Activated CD4-positive, alpha-beta T cell treated with anti-CD3 and anti-CD28 coated beads, Interleukin-2, amount 10 ng/mL, durations not matched to agents 24 days and 14 days (primary cell): ENCODE measurements around the gene ZNF791. TPM values are rescaled to one million over a fixed set of nuclear protein-coding genes. Genes with fewer than 3 reads are reported as not detected.
"Not testable (repeated sequence)": the region's sequence is repeated elsewhere in the genome, so short reads cannot be mapped to it uniquely, and the experiment has no call there.

ENCODE experiments used
- DNase-seq: peaks from one replicate; pipeline ENCODE4 v3.0.0; 2022
- H3K27ac Mint-ChIP-seq: one replicate; pipeline ENCODE4 v1.8.0; 2022; ENCODE audit warnings: mild to moderate bottlenecking, mixed read lengths
- H3K27me3 Mint-ChIP-seq: one replicate; pipeline ENCODE4 v1.8.0; 2022; ENCODE audit warnings: mixed read lengths
- H3K36me3 Mint-ChIP-seq: one replicate; pipeline ENCODE4 v1.8.0; 2022; ENCODE audit warnings: low read depth, mild to moderate bottlenecking, mixed read lengths
- H3K4me1 Mint-ChIP-seq: one replicate; pipeline ENCODE4 v1.8.0; 2021; ENCODE audit warnings: mixed read lengths
- H3K4me3 Mint-ChIP-seq: one replicate; pipeline ENCODE4 v1.8.0; 2022; ENCODE audit warnings: mild to moderate bottlenecking, moderate library complexity, mixed read lengths
- H3K9me3 Mint-ChIP-seq: one replicate; pipeline ENCODE4 v1.8.0; 2021; ENCODE audit warnings: mixed read lengths
- intact Hi-C: fragments of 100-400 bp; cut with micrococcal nuclease; formaldehyde crosslinking; loops from one replicate; pipeline ENCODE4 v1.15.1; 2023
- total RNA-seq: library from RNA; stranded (reverse); gene quantifications from 2 replicates; pipeline ENCODE4 v1.2.3, GENCODE V29; 2022

ZNF791 gene
- total RNA-seq, 1 donor from 2014 or later: 22.3 TPM

DNA sequence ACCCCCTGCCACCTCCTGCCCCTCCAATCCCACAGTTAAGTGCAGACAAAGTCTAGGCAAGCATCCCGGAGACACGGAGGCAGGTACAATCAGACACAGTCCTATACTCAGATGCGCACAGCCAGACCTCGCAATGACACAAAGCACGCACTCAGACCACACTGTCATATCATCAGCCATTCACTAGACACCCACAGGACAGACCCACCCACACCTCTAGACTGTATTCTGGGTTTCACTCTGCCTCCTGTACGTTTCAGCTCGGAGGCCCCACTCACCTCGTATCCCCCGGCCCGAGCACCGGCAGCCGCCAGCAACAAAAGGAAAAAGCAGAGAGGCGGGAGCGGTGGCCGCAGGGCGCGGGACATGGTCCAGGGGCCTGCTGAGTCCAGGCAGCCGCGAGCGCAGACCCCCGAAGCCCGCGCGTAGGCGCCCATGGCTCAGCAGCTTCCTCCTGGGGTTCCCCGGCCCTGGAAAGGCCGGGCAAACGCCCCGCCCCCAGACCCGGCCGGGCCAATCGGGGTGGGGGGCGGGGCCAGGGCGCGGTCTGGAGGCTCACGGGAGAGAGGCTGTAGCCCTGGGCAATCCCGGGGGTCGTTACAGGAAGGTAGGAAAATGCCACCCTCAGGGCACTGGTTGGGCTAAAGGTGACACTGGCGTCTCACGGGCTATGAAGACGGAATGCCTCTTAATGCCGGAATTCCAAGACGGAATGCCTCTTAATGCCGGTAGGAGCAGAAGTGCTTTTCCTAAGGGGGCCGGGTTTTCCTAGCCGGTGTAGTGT, 55.7 kb downstream of the ZNF791 start, which contains the start of the genes MAN2B1 and WDR83:
TSS of gene MAN2B1 (minus strand) at position 478 of the 784 bp plus-strand sequence. CDS start at position 437, 41 bp downstream.
TSS of gene WDR83 (plus strand) at position 543 of the 784 bp plus-strand sequence. CDS start 2,984 bp downstream, outside the sequence.
- H3K4me1 Mint-ChIP-seq: peaks cover 41% of the 10 kb centered on the region
- intact Hi-C loops: loop anchor here (1.0 to 2.0 kb wide), 2 partner anchors 26 to 56 kb away; partner anchors contain the start of genes ZNF490 and ZNF791
- peak within 1 kb of the TSS; percentile 98 for H3K27ac Mint-ChIP-seq
- no peaks in the 10 kb centered on the region for H3K27me3 Mint-ChIP-seq
- peak; percentile 95 for DNase-seq
- H3K4me3 Mint-ChIP-seq: peak within 1 kb of the TSS; percentile 92
- H3K9me3 Mint-ChIP-seq: no peaks in the 10 kb centered on the region
- H3K36me3 Mint-ChIP-seq: peaks cover 38% of the 10 kb centered on the region

DNA sequence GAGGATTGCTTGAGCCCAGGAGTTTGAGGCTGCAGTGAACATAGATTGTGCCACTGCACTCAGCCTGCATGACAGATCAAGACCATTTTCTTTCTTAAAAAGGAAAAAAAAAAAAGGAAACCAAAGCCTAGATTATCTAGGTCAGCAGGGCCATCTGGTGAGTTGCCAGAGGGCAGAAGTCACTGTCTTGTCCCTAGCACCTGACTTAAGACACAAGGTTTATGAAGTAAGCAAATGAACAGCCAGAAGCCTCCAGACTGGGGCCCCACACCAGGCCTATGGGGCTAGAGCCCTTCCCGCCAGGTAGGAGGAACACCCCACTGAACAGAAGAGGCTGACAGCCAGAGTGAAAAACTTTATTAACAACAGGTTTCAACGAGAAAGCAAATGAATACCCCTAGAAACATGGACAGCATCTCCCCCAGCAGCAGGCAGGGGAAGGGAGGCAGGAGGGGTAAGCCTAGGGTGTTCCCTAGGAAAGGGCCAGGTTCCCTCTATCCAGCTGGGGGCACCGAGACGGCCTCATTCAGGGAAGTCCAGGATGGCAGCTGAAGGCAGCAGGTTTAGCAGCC, 57.1 kb downstream of the ZNF791 start:
- H3K36me3 Mint-ChIP-seq: peaks cover 44% of the 10 kb centered on the region
- no peaks in the 10 kb centered on the region for H3K27me3 Mint-ChIP-seq
- DNase-seq: no peak
- peaks cover 46% of the 10 kb centered on the region for H3K4me1 Mint-ChIP-seq
- intact Hi-C loops: loop anchor here (2.0 kb wide), 1 partner anchor 27 kb away; no protein-coding TSS in a partner anchor
- H3K27ac Mint-ChIP-seq: peak overlapping the region; percentile 34
- peak overlapping the region; percentile 92 for H3K4me3 Mint-ChIP-seq
- H3K9me3 Mint-ChIP-seq: no peaks in the 10 kb centered on the region

DNA sequence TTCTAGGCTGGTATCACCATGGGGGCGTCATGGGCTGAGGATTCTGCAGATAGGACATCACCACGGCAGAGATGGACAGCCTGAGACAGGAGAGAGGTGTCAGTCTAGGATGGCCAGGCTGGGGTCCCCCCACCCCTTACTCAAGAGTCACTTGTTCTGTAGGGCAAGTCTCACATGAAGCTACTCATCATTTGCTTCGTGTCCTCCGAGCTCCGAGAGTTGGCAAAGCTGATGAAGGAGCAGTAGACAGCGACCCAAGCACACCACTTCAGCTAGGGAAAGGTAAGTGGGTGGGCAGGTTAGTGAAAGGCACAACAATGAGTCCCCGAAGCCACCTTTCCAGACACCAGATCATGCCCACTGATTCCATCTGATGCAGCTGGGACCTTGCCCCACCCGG, 57.6 kb downstream of the ZNF791 start:
- intact Hi-C loops: no loop called here
- Mint-ChIP-seq H3K4me3 (peak overlapping the region; percentile 92), H3K27ac (peak overlapping the region; percentile 100), H3K27me3 (no peaks in the 10 kb centered on the region), H3K4me1 (peaks cover 46% of the 10 kb centered on the region), H3K9me3 (no peaks in the 10 kb centered on the region), H3K36me3 (peaks cover 40% of the 10 kb centered on the region)
- peak; percentile 68 for DNase-seq

DNA sequence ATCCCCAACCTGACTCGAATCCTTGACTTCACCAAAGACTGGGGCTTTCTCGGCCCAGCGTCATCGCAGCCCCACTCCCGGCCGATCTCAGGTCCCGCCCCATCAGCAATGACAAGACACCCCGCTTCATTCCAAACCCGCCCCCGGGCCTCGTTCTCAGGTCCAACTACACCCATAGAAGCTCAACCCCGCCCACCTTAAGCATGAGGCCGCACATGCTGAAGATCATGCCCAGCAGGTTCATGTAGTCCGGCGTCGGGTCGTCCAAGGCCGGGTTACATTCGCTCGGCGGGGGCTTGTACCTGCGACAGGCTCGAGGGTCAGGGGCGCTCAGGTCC, 58.2 kb downstream of the ZNF791 start:
- H3K27ac Mint-ChIP-seq: peak overlapping the region; percentile 100
- H3K4me3 Mint-ChIP-seq: peak overlapping the region; percentile 92
- H3K27me3 Mint-ChIP-seq: no peaks in the 10 kb centered on the region
- peak; percentile 92 for DNase-seq
- intact Hi-C loops: loop anchor here (1.0 kb wide), 2 partner anchors 12 to 118 kb away; partner anchors contain the start of genes DHPS and ZNF564
- no peaks in the 10 kb centered on the region for H3K9me3 Mint-ChIP-seq
- H3K36me3 Mint-ChIP-seq: peaks cover 41% of the 10 kb centered on the region
- peaks cover 46% of the 10 kb centered on the region for H3K4me1 Mint-ChIP-seq

DNA sequence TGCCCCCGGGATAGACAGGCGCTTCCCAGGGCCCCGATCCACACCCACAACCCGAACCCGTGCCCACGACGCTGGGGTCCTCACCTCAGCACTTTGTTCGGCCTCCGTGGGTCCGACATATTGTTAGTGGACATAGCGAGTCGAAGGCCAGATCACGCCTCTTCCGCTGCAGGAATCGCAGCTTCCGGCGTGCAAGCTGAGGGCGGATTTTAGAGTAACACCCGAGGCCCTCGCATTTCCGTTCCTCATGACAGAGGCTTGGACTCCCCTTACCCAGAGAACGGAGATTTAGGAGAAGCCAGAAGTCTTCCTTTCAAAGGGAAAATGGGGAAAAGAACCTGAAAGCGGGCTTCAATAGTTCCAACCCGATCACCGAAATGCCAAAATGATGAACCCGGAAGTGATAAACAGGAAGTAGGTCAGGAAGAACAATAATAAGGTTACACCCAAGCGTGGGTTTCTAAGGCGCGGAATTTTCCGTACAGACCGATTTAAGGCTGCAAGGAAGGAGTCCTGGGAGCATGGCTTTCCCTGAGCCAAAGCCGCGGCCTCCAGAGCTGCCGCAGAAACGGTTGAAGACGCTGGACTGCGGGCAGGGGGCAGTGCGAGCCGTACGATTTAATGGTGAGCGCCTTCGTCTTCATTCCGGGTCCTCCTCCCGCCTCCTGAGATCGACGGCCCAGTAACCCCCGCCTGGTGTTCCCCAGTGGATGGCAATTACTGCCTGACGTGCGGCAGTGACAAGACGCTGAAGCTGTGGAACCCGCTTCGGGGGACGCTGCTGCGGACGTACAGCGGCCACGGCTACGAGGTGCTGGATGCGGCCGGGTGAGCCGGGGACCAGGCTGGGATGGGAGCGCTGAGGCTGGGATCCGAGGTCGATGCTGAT, 58.8 kb downstream of the ZNF791 start:
- H3K27ac Mint-ChIP-seq: peak overlapping the region; percentile 100
- no peaks in the 10 kb centered on the region for H3K27me3 Mint-ChIP-seq
- no peaks in the 10 kb centered on the region for H3K9me3 Mint-ChIP-seq
- H3K4me1 Mint-ChIP-seq: peaks cover 45% of the 10 kb centered on the region
- peak; percentile 93 for DNase-seq
- peak overlapping the region; percentile 92 for H3K4me3 Mint-ChIP-seq
- intact Hi-C loops: loop anchor here (1.0 kb wide), 2 partner anchors 12 to 118 kb away; partner anchors contain the start of genes DHPS and ZNF564
- peaks cover 41% of the 10 kb centered on the region for H3K36me3 Mint-ChIP-seq

DNA sequence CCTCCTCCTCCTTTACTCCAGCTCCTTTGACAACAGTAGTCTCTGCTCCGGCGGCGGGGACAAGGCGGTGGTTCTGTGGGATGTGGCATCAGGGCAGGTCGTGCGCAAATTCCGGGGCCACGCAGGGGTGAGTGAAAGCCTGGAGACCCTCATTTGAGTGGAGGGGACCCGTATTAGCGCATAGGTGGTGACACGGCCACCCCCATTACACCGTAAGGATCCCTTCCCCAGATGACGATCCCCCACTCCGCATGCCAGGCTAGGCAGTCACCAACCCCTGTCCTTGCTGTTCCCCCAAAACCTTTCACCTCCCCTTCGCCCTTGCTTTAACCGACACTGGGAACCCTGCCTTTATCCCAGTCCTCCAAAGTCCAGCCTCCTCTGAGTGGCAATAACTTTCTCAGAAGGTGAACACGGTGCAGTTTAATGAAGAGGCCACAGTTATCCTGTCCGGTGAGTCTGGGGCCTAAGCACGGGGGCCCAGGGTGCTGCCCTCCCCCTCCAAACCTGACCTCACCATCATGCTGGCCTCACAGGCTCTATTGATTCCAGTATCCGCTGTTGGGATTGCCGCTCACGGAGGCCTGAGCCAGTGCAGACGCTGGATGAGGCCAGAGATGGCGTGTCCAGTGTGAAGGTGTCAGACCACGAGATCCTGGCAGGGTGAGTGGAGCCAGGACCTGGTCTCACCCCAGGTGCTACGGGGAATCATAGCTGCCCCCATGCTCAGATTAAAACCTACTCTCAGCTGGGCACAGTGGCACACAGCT, 59.6 kb downstream of the ZNF791 start:
- intact Hi-C loops: no loop called here
- DNase-seq: no peak
- no peaks in the 10 kb centered on the region for H3K27me3 Mint-ChIP-seq
- H3K9me3 Mint-ChIP-seq: no peaks in the 10 kb centered on the region
- peak overlapping the region; percentile 100 for H3K27ac Mint-ChIP-seq
- peaks cover 40% of the 10 kb centered on the region for H3K36me3 Mint-ChIP-seq
- peaks cover 41% of the 10 kb centered on the region for H3K4me1 Mint-ChIP-seq
- H3K4me3 Mint-ChIP-seq: peak overlapping the region; percentile 92

DNA sequence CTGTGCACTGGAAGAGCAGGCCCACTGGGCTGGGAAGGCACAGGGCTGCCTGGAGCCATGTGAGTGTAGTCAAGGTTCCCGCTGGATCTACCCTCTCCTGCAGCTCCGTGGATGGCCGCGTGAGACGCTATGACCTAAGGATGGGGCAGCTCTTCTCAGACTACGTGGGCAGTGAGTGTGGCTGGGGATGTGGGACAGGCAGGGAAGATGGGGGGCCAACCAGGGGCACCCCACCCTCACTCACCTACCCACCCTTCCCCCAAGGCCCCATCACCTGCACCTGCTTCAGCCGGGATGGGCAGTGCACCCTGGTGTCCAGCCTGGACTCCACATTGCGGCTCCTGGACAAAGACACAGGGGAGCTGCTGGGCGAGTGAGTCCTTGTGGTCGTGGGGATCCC, 62.0 kb downstream of the ZNF791 start:
- no peak overlapping the region for H3K27ac Mint-ChIP-seq
- H3K4me1 Mint-ChIP-seq: peaks cover 35% of the 10 kb centered on the region
- peaks cover 53% of the 10 kb centered on the region for H3K36me3 Mint-ChIP-seq
- intact Hi-C loops: loop anchor here (1.0 kb wide), 2 partner anchors 32 to 108 kb away; no protein-coding TSS in a partner anchor
- H3K9me3 Mint-ChIP-seq: no peaks in the 10 kb centered on the region
- DNase-seq: no peak
- no peaks in the 10 kb centered on the region for H3K27me3 Mint-ChIP-seq
- no peak overlapping the region for H3K4me3 Mint-ChIP-seq

DNA sequence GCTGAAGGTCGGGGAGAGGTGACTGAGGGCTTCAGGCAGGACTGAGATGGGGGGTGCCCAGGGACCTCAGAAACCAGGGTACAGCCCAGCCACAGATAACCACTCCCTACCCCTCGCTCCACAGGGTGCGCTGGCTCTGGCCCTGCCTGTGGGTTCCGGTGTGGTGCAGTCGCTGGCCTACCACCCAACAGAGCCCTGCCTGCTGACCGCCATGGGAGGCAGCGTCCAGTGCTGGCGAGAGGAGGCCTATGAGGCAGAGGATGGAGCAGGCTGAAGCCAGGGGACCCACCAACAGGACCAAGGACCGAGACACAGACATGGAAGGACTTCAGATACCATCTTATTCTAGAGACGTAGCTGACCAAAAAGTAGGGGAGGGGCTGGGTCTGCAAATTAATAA, 64.7 kb downstream of the ZNF791 start:
- H3K9me3 Mint-ChIP-seq: no peaks in the 10 kb centered on the region
- no peaks in the 10 kb centered on the region for H3K27me3 Mint-ChIP-seq
- H3K36me3 Mint-ChIP-seq: peaks cover 62% of the 10 kb centered on the region
- intact Hi-C loops: no loop called here
- no peak overlapping the region for H3K4me3 Mint-ChIP-seq
- H3K27ac Mint-ChIP-seq: no peak overlapping the region
- peaks cover 23% of the 10 kb centered on the region for H3K4me1 Mint-ChIP-seq
- DNase-seq: no peak

DNA sequence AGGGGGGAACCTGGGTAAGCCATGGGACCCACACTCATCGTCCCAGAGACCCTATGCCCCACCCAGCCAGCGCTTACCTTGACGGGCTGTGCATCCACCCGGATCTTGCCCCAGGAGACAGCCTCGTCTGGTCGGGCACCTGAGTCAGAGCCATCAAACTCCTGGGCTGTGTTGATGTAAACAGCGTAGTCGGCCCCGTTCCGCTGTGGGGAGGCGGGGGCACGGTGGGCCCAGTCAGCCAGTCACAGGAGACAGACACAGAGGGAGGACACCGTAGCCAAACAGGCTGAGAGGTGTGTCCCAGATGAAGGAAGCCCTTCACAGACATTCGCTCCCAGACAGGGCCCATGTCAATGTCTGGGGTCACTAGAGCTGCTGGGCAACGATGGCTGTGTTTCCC, 65.2 kb downstream of the ZNF791 start:
- Mint-ChIP-seq H3K4me1 (peaks cover 23% of the 10 kb centered on the region), H3K9me3 (no peaks in the 10 kb centered on the region), H3K36me3 (peaks cover 60% of the 10 kb centered on the region), H3K4me3 (no peak overlapping the region), H3K27me3 (no peaks in the 10 kb centered on the region), H3K27ac (no peak overlapping the region)
- no peak for DNase-seq
- intact Hi-C loops: no loop called here

DNA sequence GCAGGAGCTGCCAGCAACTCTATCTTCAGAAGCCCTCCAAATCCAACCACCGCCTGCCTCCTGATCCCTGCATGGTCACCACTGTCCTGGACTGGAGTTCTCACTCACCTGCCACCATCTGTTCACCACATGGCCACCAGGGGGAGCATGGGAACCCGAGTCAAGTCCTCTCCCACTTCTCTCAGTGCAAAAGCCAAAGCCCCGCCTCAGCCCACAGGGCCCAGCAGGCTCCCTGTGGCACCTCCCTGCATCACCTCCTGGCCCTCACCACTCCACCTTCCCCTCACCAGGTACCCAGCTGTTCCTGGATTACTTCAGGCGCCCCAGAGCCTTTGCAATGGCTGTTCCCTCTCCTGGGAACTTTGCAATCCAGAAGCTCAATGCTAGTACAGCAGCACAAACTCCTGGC, 65.7 kb downstream of the ZNF791 start:
- intact Hi-C loops: no loop called here
- H3K9me3 Mint-ChIP-seq: no peaks in the 10 kb centered on the region
- peak overlapping the region; percentile 5 for H3K27ac Mint-ChIP-seq
- peak; percentile 95 for DNase-seq
- peaks cover 26% of the 10 kb centered on the region for H3K4me1 Mint-ChIP-seq
- H3K36me3 Mint-ChIP-seq: peaks cover 63% of the 10 kb centered on the region
- H3K27me3 Mint-ChIP-seq: no peaks in the 10 kb centered on the region
- peak overlapping the region; percentile 1 for H3K4me3 Mint-ChIP-seq

DNA sequence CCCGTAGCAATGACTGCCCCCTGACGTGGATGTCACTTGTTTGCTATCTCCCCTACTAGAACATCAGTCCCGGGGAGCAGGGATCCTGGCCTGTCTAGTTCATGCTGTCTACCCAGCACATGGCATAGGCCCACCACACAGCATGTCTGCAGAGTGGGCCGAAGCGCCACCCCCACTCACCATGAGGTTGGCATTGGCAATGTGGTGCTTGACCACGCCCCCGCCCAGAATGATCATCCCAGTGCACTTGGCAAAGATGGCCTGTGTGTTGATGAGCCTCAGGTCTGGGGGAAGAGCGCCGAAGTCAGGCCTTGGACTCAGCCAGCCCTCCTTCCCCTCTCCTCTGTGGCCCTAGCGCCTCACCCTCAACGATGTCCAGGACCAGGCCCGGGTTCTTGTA, 66.2 kb downstream of the ZNF791 start:
- Mint-ChIP-seq H3K27ac (no peak overlapping the region), H3K27me3 (no peaks in the 10 kb centered on the region), H3K4me3 (no peak overlapping the region), H3K36me3 (peaks cover 61% of the 10 kb centered on the region), H3K9me3 (no peaks in the 10 kb centered on the region), H3K4me1 (peaks cover 24% of the 10 kb centered on the region)
- intact Hi-C loops: no loop called here
- no peak for DNase-seq

DNA sequence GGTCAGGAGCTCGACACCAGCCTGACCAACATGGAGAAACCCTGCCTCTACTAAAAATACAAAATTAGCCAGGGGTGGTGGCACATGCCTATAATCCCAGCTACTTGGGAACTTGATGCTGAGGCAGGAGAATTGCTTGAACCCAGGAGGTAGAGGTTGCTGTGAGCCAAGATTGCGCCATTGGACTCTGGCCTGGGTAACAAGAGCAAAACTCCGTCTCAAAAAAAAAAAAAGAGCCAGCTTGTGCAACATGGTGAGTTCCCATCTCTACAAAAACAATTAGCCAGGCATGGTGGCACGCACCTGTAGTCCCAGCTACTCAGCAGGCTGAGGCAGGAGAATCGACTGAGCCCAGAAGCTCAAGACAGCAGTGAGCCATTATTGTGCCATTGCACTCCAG, 67.3 kb downstream of the ZNF791 start:
- H3K27me3 Mint-ChIP-seq, intact Hi-C loops, H3K9me3 Mint-ChIP-seq, DNase-seq, H3K4me3 Mint-ChIP-seq, H3K27ac Mint-ChIP-seq: not testable (repeated sequence)
- Mint-ChIP-seq H3K4me1 (peaks cover 22% of the 10 kb centered on the region), H3K36me3 (peaks cover 56% of the 10 kb centered on the region)

DNA sequence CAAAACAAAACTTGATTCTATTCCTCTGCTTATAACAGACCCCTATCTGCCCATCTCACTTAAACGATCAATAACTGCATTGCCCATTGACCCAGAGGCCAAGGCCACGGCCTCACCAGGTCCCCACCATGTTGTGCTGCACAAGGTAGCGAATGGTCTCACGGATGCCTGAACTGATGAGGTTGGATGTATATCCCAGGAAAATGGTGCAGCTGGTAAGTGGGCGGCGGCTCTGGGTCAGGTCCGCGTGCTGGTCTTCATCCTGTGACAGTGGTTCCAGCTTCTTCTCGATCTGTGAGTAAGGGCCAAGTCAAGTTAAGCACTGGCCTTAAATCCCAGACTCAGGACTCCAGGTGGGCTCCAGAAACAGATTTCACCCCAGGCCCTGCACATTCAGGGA, 69.3 kb downstream of the ZNF791 start:
- peak overlapping the region; percentile 63 for H3K4me3 Mint-ChIP-seq
- intact Hi-C loops: loop anchor here (2.0 kb wide), 1 partner anchor 17 kb away; the partner anchor contains the start of gene FBXW9
- H3K27ac Mint-ChIP-seq: no peak overlapping the region

More for the DNA sequence above, 69.3 kb downstream of the ZNF791 start:
- DNase-seq: no peak
- peaks cover 22% of the 10 kb centered on the region for H3K4me1 Mint-ChIP-seq
- no peaks in the 10 kb centered on the region for H3K9me3 Mint-ChIP-seq
- H3K27me3 Mint-ChIP-seq: no peaks in the 10 kb centered on the region
- H3K36me3 Mint-ChIP-seq: peaks cover 40% of the 10 kb centered on the region
